ENCODE measurements around the gene ABCA10. TPM values are rescaled to one million over a fixed set of nuclear protein-coding genes. Genes with fewer than 3 reads are reported as not detected.

The ABCA10 gene
- total RNA-seq, 1 donor from 2014 or later = 0.82 TPM

DNA sequence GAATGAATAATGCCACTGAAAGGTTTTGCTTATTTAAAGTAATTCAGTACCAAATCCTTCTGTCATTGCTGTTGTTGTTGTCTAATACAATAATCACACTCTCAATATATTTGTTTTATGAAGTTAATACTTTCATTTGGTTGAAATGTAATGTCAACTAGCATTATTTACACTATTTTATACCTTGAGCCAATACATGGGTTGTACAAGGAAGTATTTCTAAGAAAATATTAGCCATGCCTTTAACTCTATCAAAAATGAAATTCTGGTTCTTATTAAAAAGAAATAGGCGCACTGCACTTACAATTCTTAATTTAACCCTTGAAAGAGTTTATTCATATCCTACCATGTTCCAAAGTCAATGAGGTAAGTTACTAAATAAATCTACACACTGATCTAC is 17.6 kb upstream of the ABCA10 start:
- Mint-ChIP-seq H3K27me3 (ENCODE audit: low read depth) (no peaks in the 10 kb centered on the region), H3K4me3 (no peak overlapping the region), H3K4me1 (peaks cover 4% of the 10 kb centered on the region), H3K27ac (ENCODE audit: unreplicated experiment) (no peak overlapping the region), H3K9me3 (no peaks in the 10 kb centered on the region), H3K36me3 (ENCODE audit: low read depth) (no peaks in the 10 kb centered on the region)
- TF ChIP-seq, protein P1, sequence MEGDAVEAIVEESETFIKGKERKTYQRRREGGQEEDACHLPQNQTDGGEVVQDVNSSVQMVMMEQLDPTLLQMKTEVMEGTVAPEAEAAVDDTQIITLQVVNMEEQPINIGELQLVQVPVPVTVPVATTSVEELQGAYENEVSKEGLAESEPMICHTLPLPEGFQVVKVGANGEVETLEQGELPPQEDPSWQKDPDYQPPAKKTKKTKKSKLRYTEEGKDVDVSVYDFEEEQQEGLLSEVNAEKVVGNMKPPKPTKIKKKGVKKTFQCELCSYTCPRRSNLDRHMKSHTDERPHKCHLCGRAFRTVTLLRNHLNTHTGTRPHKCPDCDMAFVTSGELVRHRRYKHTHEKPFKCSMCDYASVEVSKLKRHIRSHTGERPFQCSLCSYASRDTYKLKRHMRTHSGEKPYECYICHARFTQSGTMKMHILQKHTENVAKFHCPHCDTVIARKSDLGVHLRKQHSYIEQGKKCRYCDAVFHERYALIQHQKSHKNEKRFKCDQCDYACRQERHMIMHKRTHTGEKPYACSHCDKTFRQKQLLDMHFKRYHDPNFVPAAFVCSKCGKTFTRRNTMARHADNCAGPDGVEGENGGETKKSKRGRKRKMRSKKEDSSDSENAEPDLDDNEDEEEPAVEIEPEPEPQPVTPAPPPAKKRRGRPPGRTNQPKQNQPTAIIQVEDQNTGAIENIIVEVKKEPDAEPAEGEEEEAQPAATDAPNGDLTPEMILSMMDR (conservative IDR thresholded peaks at IDR 0.05) = no peak
- DNase-seq (ENCODE audit: low read depth, low spot score) = no peak

- Mint-ChIP-seq H3K4me3 (no peak overlapping the region), H3K36me3 (ENCODE audit: low read depth) (no peaks in the 10 kb centered on the region), H3K4me1 (peaks cover 10% of the 10 kb centered on the region), H3K27me3 (ENCODE audit: low read depth) (no peaks in the 10 kb centered on the region), H3K9me3 (no peaks in the 10 kb centered on the region), H3K27ac (ENCODE audit: unreplicated experiment) (no peak overlapping the region)
- TF ChIP-seq, protein P1 (conservative IDR thresholded peaks at IDR 0.05) = no peak
- DNase-seq (ENCODE audit: low read depth, low spot score) = no peak
These were observed 17.0 kb upstream of the ABCA10 start for GRCh38 chr17:69245617-69246016.

DNA sequence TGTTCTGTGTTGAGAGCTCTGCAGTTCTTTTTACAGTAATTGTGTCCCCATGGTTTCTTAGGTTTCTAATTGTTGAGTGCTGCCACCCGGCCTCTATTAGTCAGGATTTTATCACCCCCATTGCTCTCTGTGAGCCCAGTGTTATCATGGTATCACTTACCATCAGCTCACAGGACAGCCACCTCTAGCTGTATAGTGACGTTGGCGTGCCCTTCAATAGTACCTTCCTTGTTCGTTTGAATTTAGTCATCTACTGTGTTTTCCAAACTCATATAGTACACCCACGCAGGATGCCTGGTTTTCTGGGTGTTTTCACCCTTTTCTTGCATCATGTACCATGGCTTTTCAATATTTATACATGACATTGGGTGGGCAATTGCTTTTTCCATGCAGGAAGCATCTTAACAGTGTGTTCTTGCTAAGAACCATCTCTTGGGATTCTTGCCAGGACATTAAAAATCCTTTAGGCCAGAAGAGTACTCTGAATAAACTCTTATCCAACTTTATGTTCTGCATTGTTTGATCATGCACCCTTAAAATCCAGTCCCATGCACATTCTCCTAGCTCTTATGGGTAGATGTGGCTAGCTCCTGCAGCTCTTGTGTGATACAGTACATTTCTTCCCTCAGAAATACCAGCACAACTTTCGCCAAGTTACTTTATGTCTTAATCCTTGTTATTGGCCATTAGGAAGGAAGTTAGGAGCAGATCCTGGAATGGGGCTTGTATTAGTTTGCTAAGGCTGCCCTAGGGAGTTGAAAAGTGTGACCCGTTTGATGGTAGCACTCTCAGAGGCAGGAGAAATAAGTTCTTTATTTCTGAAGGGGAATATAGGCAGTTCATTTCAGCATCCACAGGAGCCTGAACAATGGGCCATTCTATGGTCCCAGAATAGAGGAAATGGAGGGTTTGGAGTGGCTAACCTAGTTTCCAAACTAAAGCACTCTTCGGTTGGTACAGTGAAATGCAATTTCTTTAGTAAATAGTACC is 11.3 kb upstream of the ABCA10 start:
- Mint-ChIP-seq H3K4me3 (no peak overlapping the region), H3K27ac (ENCODE audit: unreplicated experiment) (peak overlapping the region; percentile 57), H3K36me3 (ENCODE audit: low read depth) (peaks cover 3% of the 10 kb centered on the region), H3K4me1 (peaks cover 40% of the 10 kb centered on the region), H3K9me3 (no peaks in the 10 kb centered on the region), H3K27me3 (ENCODE audit: low read depth) (no peaks in the 10 kb centered on the region)
- no peak for DNase-seq (ENCODE audit: low read depth, low spot score)
- TF ChIP-seq, protein P1 (conservative IDR thresholded peaks at IDR 0.05) = no peak

- H3K4me1 Mint-ChIP-seq = peaks cover 40% of the 10 kb centered on the region
- H3K4me3 Mint-ChIP-seq = no peak overlapping the region
- DNase-seq (ENCODE audit: low read depth, low spot score) = no peak
- H3K9me3 Mint-ChIP-seq = peaks cover 4% of the 10 kb centered on the region
- no peak overlapping the region for H3K27ac Mint-ChIP-seq (ENCODE audit: unreplicated experiment)
- H3K27me3 Mint-ChIP-seq (ENCODE audit: low read depth) = no peaks in the 10 kb centered on the region
- TF ChIP-seq, protein P1 (conservative IDR thresholded peaks at IDR 0.05) = no peak
- peaks cover 13% of the 10 kb centered on the region for H3K36me3 Mint-ChIP-seq (ENCODE audit: low read depth)
These were observed 8.3 kb upstream of the ABCA10 start for GRCh38 chr17:69236946-69237345.

GRCh38 chr17:69236464-69236863 is 7.8 kb upstream of the ABCA10 start:
- TF ChIP-seq, protein P1 (conservative IDR thresholded peaks at IDR 0.05) = no peak
- Mint-ChIP-seq H3K36me3 (ENCODE audit: low read depth) (peaks cover 16% of the 10 kb centered on the region), H3K4me3 (no peak overlapping the region), H3K27ac (ENCODE audit: unreplicated experiment) (no peak overlapping the region), H3K27me3 (ENCODE audit: low read depth) (no peaks in the 10 kb centered on the region), H3K4me1 (peaks cover 39% of the 10 kb centered on the region), H3K9me3 (peaks cover 4% of the 10 kb centered on the region)
- DNase-seq (ENCODE audit: low read depth, low spot score) = no peak
